Measurements from ENCODE around the gene CBLB. TPM values are rescaled to one million over a fixed set of nuclear protein-coding genes. Genes with fewer than 3 reads are reported as not detected.

CBLB gene
- total and polyA plus RNA-seq, 8 donors: 30.7 to 49.3 (median 42.6) TPM

- peaks cover 4 to 40% of the 10 kb centered on the region in 2 donors for H3K4me1 ChIP-seq
- no peaks in the 10 kb centered on the region for H3K9me3 ChIP-seq
- no peak overlapping the region for H3K4me3 ChIP-seq
- no peak overlapping the region for H3K27ac ChIP-seq
- ATAC-seq: no peak
- TF ChIP-seq CTCF (IDR thresholded peaks at IDR 0.05): no peak
- H3K36me3 ChIP-seq: no peaks in the 10 kb centered on the region
- intact Hi-C loops (cut with DNase I): no loop called here
- no peaks in the 10 kb centered on the region for H3K27me3 ChIP-seq
- DNase-seq: no peak
Observed at GRCh38 chr3:105807146-105807545, 61.7 kb downstream of the CBLB start.

DNA sequence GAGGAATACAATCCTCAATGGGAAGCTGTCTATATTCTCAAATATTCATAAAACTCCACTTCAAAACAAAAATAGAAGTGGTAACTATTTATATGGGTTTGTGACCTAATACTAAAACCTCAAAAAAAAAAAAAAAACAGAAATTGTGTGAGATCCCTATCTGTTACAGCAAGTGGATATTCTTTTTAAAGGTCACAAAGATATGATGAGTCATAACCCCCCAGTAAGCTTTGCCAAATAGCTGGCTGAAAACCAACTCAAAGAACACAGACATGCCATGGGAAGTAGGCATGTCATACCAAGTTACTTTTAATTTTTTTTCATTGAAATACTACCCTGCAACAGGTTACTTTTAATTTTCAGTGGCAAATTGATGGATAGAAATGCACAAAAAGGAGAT lies 62.5 kb downstream of the CBLB start:
- intact Hi-C loops (cut with DNase I): no loop called here
- no peaks in the 10 kb centered on the region for H3K9me3 ChIP-seq
- DNase-seq: no peak
- H3K27me3 ChIP-seq: no peaks in the 10 kb centered on the region
- peaks cover 4 to 32% of the 10 kb centered on the region in 2 donors for H3K4me1 ChIP-seq
- no peak for TF ChIP-seq CTCF (IDR thresholded peaks at IDR 0.05)
- ATAC-seq: peak; percentile 39
- no peak overlapping the region for H3K27ac ChIP-seq
- no peak overlapping the region for H3K4me3 ChIP-seq
- no peaks in the 10 kb centered on the region for H3K36me3 ChIP-seq

DNA sequence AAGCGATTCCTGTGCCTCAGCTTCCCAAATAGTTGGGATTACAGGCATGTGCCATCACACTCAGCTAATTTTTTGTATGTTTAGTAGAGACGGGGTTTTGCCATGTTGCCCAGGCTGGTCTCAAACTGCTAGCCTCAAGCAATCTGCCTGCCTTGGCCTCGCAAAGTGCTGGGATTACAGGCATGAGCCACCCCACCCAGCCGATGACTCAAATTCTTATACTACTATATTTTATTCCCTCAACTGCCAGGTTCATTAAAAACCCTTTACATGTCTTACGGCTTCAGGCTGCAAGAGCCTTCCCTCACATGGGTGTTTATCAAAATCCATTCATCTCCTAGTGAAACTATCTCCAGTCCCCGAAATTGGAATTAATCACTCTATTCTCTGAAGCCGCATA lies 63.4 kb downstream of the CBLB start:
- Histone ChIP-seq H3K36me3 (no peaks in the 10 kb centered on the region), H3K27me3 (no peaks in the 10 kb centered on the region), H3K4me3 (no peak overlapping the region), H3K27ac (no peak overlapping the region), H3K4me1 (peaks cover 4 to 28% of the 10 kb centered on the region in 2 donors), H3K9me3 (no peaks in the 10 kb centered on the region)
- intact Hi-C loops (cut with DNase I): no loop called here
- no peak for DNase-seq
- no peak for TF ChIP-seq CTCF (IDR thresholded peaks at IDR 0.05)
- no peak for ATAC-seq

- intact Hi-C loops (cut with DNase I): no loop called here
- Histone ChIP-seq H3K27ac (no peak overlapping the region), H3K27me3 (no peaks in the 10 kb centered on the region), H3K4me1 (peaks cover 0 to 31% of the 10 kb centered on the region in 2 donors), H3K9me3 (no peaks in the 10 kb centered on the region), H3K4me3 (no peak overlapping the region), H3K36me3 (no peaks in the 10 kb centered on the region)
- no peak for TF ChIP-seq CTCF (IDR thresholded peaks at IDR 0.05)
- ATAC-seq (no peak), DNase-seq (no peak)
Observed at GRCh38 chr3:105802118-105802706, 66.6 kb downstream of the CBLB start.

GRCh38 chr3:105801397-105801796 lies 67.4 kb downstream of the CBLB start:
- H3K4me3 ChIP-seq: no peak overlapping the region
- no peak for TF ChIP-seq CTCF (IDR thresholded peaks at IDR 0.05)
- intact Hi-C loops (cut with DNase I): no loop called here
- H3K9me3 ChIP-seq: no peaks in the 10 kb centered on the region
- DNase-seq (no peak), ATAC-seq (no peak)
- H3K27ac ChIP-seq: no peak overlapping the region
- peaks cover 0 to 23% of the 10 kb centered on the region in 2 donors for H3K4me1 ChIP-seq
- H3K27me3 ChIP-seq: no peaks in the 10 kb centered on the region
- no peaks in the 10 kb centered on the region for H3K36me3 ChIP-seq
